GM10266 (cell line): ENCODE measurements around the gene MBP.

ENCODE experiments used
- DNase-seq: peaks from one replicate; pipeline ENCODE4 v3.0.0; 2012; ENCODE audit errors: extremely low spot score
- CTCF ChIP-seq: IDR thresholded peaks from 2 replicates; pipeline ENCODE4 v1.5.1; 2012; ENCODE audit warnings: mild to moderate bottlenecking, low read depth; ENCODE audit not compliant: control insufficient read depth, insufficient read depth; ENCODE audit errors: missing control alignments

MBP gene

GRCh38 chr18:77138270-77138669 lies 5.7 kb upstream of the MBP start:
- no peak for DNase-seq
- TF ChIP-seq CTCF: no peak

DNA sequence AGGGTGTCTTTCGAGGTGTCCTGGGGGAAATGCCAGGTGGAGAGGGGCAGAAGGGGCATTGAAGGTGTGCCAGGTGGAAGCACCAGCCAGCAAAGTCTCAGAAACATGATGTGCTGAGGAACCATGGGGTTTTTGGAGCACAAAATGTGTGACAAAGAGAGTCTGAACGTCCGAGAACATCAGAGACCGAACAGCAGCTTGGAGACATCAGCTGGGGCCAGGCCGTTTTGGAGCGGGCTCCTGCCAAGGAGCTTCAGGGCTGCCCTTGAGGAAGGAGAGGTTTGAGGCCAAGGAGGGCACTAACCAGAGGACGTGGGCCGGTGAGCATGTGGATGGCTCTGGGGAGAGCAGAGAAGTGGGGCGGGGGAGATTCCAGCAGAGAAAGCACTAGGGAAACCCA lies 5.3 kb upstream of the MBP start:
- no peak for TF ChIP-seq CTCF
- no peak for DNase-seq

DNA sequence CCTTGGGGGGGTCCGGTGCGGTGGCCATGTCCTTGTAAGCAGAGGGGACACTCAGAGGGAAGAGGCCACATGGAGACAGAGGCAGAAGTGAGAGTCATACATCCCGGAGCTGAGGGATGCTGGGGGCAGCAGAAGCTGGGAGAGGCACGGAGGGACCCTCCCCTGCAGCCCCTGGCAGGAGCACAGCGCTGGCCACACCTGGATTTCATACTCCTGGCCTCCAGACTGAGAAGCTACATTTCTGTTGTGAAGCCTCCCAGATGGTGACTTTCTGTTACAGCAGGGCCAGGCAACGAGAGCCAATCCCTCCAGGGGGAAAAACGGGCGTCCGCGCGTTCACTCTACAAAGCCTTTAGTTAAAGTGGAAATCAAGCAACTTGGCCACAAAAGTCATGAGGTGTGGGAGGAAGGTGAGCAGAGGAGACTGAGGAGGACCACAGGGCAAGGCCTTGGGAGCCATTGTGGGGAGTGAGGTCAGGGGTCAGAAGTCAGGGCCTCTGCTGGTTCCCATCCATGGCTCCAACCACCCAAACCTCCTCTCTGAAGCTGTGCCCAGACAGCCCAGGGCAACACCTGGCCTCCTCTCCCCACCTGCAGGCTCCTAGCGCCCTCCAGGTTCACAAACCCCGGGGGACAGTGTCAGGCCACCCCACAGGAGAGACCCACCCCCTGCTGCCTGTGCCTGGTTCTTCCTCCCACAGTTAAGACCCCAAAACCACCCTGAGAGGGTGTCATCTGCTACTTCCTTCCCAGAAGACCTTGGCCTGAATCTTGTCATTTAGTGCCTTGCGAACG lies 4.5 kb upstream of the MBP start:
- DNase-seq: no peak
- TF ChIP-seq CTCF: no peak

- no peak for DNase-seq
- no peak for TF ChIP-seq CTCF
These were observed 3.6 kb upstream of the MBP start for GRCh38 chr18:77136076-77136718.

- no peak for TF ChIP-seq CTCF
- no peak for DNase-seq
These were observed 2.9 kb upstream of the MBP start for GRCh38 chr18:77135339-77136075.

DNA sequence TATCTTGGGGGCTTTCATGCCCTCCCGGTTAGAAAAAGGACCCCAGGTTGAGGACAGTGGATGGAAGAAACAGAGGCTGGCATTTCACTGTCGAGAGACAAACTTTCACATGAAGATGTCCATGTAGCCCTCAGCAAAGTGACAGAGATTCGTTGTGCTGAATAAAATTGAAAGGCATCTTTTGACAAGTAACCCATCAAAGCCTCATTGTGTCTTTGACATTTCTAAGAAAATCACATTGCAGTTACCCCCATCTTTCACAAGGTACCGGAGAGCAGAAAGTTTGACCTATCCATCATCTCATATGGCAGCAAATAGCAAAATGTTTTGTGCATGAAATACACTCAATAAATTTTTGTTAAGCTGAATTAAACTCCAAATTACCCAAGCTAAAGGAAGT lies 2.0 kb upstream of the MBP start:
- TF ChIP-seq CTCF: no peak
- no peak for DNase-seq

- peak; percentile 32 for TF ChIP-seq CTCF
- no peak for DNase-seq
These were observed 1.4 kb upstream of the MBP start for GRCh38 chr18:77133835-77134496.
